Measurements from ENCODE around the gene KLRC3.
"Not testable (repeated sequence)": the region's sequence is repeated elsewhere in the genome, so short reads cannot be mapped to it uniquely, and the experiment has no call there.

KLRC3 gene

DNA sequence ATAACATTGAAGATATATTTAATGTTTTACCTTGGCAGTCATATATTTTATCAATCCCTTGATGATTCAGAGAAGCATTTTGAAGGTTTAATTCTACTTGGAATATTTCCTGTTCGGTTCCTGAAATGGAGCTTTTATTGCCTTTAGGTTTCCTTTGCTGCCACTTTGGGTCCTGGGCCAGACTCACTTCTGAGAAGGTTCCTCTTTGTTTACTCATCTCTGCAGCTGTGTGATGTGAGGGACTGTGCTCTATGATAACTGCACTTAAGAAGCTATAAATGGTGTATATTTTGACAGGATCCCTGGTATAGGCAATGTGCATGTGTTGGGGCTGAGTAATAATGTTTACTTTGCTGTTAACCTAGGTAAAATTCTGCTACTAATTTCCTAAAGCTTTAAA, at the start of gene KLRC3:
Gene KLRC3, minus strand, starts transcription at position 262 of the 400 bp plus-strand sequence. Its CDS starts 45 bp downstream, at position 217.
- not testable (repeated sequence) for H3K4me1 ChIP-seq (ENCODE audit: insufficient read depth, low read length); H4K20me1 ChIP-seq (ENCODE audit: insufficient read depth, low read length); H3K4me3 ChIP-seq (ENCODE audit: low read depth in 1 of 2, low read length in 2 of 2); H3K79me2 ChIP-seq (ENCODE audit: insufficient read depth, low read length); H3K36me3 ChIP-seq (ENCODE audit: insufficient read depth, low read length); H2AFZ ChIP-seq (ENCODE audit: low read depth, low read length); H3K27ac ChIP-seq (ENCODE audit: low read length); H3K9me3 ChIP-seq (ENCODE audit: insufficient read depth, low read length, severe bottlenecking); DNase-seq; H3K27me3 ChIP-seq (ENCODE audit: insufficient read depth, low read length, poor library complexity); H3K4me2 ChIP-seq (ENCODE audit: insufficient read depth, low read length); H3K9ac ChIP-seq (ENCODE audit: low read depth, low read length); ATAC-seq (ENCODE audit: insufficient read depth, low read depth)

GRCh38 chr12:10469701-10470100, 49.3 kb upstream of the KLRC3 start:
- H3K27ac ChIP-seq (ENCODE audit: low read length): no peak overlapping the region
- no peaks in the 10 kb centered on the region for H3K36me3 ChIP-seq (ENCODE audit: insufficient read depth, low read length)
- H3K9ac ChIP-seq (ENCODE audit: low read depth, low read length): no peak overlapping the region
- H3K4me2 ChIP-seq (ENCODE audit: insufficient read depth, low read length): no peak overlapping the region
- H3K4me1 ChIP-seq (ENCODE audit: insufficient read depth, low read length): no peaks in the 10 kb centered on the region
- DNase-seq: no peak
- H3K9me3 ChIP-seq (ENCODE audit: insufficient read depth, low read length, severe bottlenecking): no peaks in the 10 kb centered on the region
- no peak overlapping the region for H2AFZ ChIP-seq (ENCODE audit: low read depth, low read length)
- no peaks in the 10 kb centered on the region for H3K27me3 ChIP-seq (ENCODE audit: insufficient read depth, low read length, poor library complexity)
- TF ChIP-seq EZH2 (IDR thresholded peaks at IDR 0.05; ENCODE audit: borderline replicate concordance, low read depth, low read length, severe bottlenecking): no peak
- TF ChIP-seq, protein P1, sequence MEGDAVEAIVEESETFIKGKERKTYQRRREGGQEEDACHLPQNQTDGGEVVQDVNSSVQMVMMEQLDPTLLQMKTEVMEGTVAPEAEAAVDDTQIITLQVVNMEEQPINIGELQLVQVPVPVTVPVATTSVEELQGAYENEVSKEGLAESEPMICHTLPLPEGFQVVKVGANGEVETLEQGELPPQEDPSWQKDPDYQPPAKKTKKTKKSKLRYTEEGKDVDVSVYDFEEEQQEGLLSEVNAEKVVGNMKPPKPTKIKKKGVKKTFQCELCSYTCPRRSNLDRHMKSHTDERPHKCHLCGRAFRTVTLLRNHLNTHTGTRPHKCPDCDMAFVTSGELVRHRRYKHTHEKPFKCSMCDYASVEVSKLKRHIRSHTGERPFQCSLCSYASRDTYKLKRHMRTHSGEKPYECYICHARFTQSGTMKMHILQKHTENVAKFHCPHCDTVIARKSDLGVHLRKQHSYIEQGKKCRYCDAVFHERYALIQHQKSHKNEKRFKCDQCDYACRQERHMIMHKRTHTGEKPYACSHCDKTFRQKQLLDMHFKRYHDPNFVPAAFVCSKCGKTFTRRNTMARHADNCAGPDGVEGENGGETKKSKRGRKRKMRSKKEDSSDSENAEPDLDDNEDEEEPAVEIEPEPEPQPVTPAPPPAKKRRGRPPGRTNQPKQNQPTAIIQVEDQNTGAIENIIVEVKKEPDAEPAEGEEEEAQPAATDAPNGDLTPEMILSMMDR (IDR thresholded peaks at IDR 0.05; ENCODE audit: borderline replicate concordance, extremely low read depth, low read length, poor library complexity, severe bottlenecking): no peak
- H4K20me1 ChIP-seq (ENCODE audit: insufficient read depth, low read length): no peaks in the 10 kb centered on the region
- H3K4me3 ChIP-seq (ENCODE audit: low read depth in 1 of 2, low read length in 2 of 2): no peak overlapping the region
- no peaks in the 10 kb centered on the region for H3K79me2 ChIP-seq (ENCODE audit: insufficient read depth, low read length)
- ATAC-seq (ENCODE audit: insufficient read depth, low read depth): no peak

DNA sequence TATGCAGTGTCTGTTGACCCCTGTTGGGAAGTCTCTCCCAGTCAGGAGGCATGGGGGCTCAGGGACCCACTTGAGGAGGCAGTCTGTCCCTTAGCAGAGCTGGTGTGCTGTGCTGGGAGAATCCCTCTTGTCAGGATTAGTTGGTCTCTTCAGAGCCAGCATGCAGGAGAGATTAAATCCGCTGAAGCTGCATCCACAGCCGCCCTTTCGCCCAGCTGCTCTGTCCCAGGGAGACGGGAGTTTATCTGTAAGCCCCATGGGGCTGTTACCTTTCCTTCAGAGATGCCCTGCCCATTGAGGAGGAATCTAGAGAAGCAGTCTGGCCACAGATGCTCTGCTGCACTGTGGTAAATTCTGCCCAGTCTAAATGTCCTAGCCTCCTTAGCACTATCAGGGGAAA, 45.9 kb upstream of the KLRC3 start:
- Histone ChIP-seq H3K4me1 (ENCODE audit: insufficient read depth, low read length) (no peaks in the 10 kb centered on the region), H3K36me3 (ENCODE audit: insufficient read depth, low read length) (no peaks in the 10 kb centered on the region), H2AFZ (ENCODE audit: low read depth, low read length) (no peak overlapping the region), H3K79me2 (ENCODE audit: insufficient read depth, low read length) (no peaks in the 10 kb centered on the region), H3K4me3 (ENCODE audit: low read depth in 1 of 2, low read length in 2 of 2) (no peak overlapping the region), H3K9ac (ENCODE audit: low read depth, low read length) (no peak overlapping the region), H3K27ac (ENCODE audit: low read length) (no peak overlapping the region), H3K27me3 (ENCODE audit: insufficient read depth, low read length, poor library complexity) (no peaks in the 10 kb centered on the region), H4K20me1 (ENCODE audit: insufficient read depth, low read length) (no peaks in the 10 kb centered on the region), H3K9me3 (ENCODE audit: insufficient read depth, low read length, severe bottlenecking) (no peaks in the 10 kb centered on the region), H3K4me2 (ENCODE audit: insufficient read depth, low read length) (no peak overlapping the region)
- ATAC-seq (ENCODE audit: insufficient read depth, low read depth) (no peak), DNase-seq (no peak)
- TF ChIP-seq EZH2 (IDR thresholded peaks at IDR 0.05; ENCODE audit: borderline replicate concordance, low read depth, low read length, severe bottlenecking): no peak
- TF ChIP-seq, protein P1 (IDR thresholded peaks at IDR 0.05; ENCODE audit: borderline replicate concordance, extremely low read depth, low read length, poor library complexity, severe bottlenecking): no peak

DNA sequence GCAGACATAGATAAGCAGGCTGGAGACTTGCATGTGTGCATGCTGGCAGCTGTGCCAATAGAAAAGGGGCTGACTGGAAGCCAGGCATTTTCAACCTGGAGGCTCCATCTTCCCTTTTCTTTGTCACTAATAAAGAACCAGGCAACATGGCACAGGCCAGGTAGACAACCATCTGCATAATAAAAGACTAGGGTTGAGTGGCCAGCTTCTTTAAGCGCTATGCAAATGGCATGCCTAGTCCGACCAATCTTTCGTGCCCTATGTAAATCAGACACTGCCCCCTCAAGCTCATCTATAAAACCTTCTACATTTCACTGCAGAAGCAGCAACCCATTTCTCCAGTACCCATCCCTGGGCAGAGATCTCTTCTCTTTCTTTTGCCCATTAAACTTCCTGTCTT, 37.4 kb upstream of the KLRC3 start:
- Histone ChIP-seq H2AFZ (ENCODE audit: low read depth, low read length) (no peak overlapping the region), H3K4me2 (ENCODE audit: insufficient read depth, low read length) (no peak overlapping the region), H3K27me3 (ENCODE audit: insufficient read depth, low read length, poor library complexity) (no peaks in the 10 kb centered on the region), H3K4me1 (ENCODE audit: insufficient read depth, low read length) (no peaks in the 10 kb centered on the region), H3K9me3 (ENCODE audit: insufficient read depth, low read length, severe bottlenecking) (peaks cover 10% of the 10 kb centered on the region), H3K36me3 (ENCODE audit: insufficient read depth, low read length) (no peaks in the 10 kb centered on the region), H3K4me3 (ENCODE audit: low read depth in 1 of 2, low read length in 2 of 2) (no peak overlapping the region), H3K9ac (ENCODE audit: low read depth, low read length) (no peak overlapping the region), H3K79me2 (ENCODE audit: insufficient read depth, low read length) (no peaks in the 10 kb centered on the region), H3K27ac (ENCODE audit: low read length) (no peak overlapping the region), H4K20me1 (ENCODE audit: insufficient read depth, low read length) (no peaks in the 10 kb centered on the region)
- ATAC-seq (ENCODE audit: insufficient read depth, low read depth) (peak; percentile 29; the same call in 1 of the 3 replicates), DNase-seq (no peak)
- TF ChIP-seq EZH2 (IDR thresholded peaks at IDR 0.05; ENCODE audit: borderline replicate concordance, low read depth, low read length, severe bottlenecking): no peak
- TF ChIP-seq, protein P1 (IDR thresholded peaks at IDR 0.05; ENCODE audit: borderline replicate concordance, extremely low read depth, low read length, poor library complexity, severe bottlenecking): no peak
